A673 (cell line): ENCODE results near the gene KCNQ1. TPM values are rescaled to one million over a fixed set of nuclear protein-coding genes. Genes with fewer than 3 reads are reported as not detected.

ENCODE experiments used
- BruUV-seq: library from RNA; stranded (reverse); fragments of 400-500 nt; replicated peaks from 2 replicates; lab custom pipeline; 2021; lab: Mats Ljungman, UMichigan
- CTCF ChIA-PET: fragments of 300-600 bp; sonication (Branson Sonifier 250); formaldehyde crosslinking; loops from one replicate; lab custom pipeline; 2022; ENCODE audit warnings: antibody characterized with exemption; lab: Charles Lee
- POLR2A ChIA-PET: fragments of 300-600 bp; sonication (Branson Sonifier 250); formaldehyde crosslinking; loops from one replicate; lab custom pipeline; 2022; ENCODE audit warnings: antibody characterized with exemption; ENCODE audit not compliant: low non-redundant PET; lab: Charles Lee
- DNase-seq: peaks from one replicate; pipeline ENCODE4 v3.0.0-alpha.2; 2015; ENCODE audit warnings: low spot score
- H3K27ac ChIP-seq: fragments of 200-600 bp; sonication (generic); 2 replicates; pipeline ENCODE4 v1.5.1; 2016; ENCODE audit warnings: mixed run types, low read depth, mild to moderate bottlenecking, mixed read lengths, antibody characterized with exemption, low read length; ENCODE audit not compliant: poor library complexity, severe bottlenecking
- H3K27me3 ChIP-seq: fragments of 200-600 bp; sonication (generic); replicated peaks from 2 replicates; pipeline ENCODE4 v1.6.1; 2017; ENCODE audit warnings: mixed run types, low read depth, mild to moderate bottlenecking, mixed read lengths, antibody characterized with exemption, low read length; ENCODE audit not compliant: insufficient read depth, poor library complexity
- H3K36me3 ChIP-seq: fragments of 200-600 bp; sonication (generic); 2 replicates; pipeline ENCODE4 v1.6.1; 2016; ENCODE audit warnings: mixed run types, mild to moderate bottlenecking, mixed read lengths, antibody characterized with exemption, low read length; ENCODE audit not compliant: insufficient read depth, poor library complexity, severe bottlenecking
- H3K4me1 ChIP-seq: fragments of 200-600 bp; sonication (generic); 2 replicates; pipeline ENCODE4 v1.6.1; 2017; ENCODE audit warnings: mixed run types, mild to moderate bottlenecking, mixed read lengths, antibody characterized with exemption, low read length; ENCODE audit not compliant: insufficient read depth, poor library complexity, severe bottlenecking
- H3K4me3 ChIP-seq: fragments of 200-600 bp; sonication (generic); 2 replicates; pipeline ENCODE4 v1.5.1; 2016; ENCODE audit warnings: low read depth, mixed run types, mild to moderate bottlenecking, mixed read lengths, low read length; ENCODE audit not compliant: poor library complexity, severe bottlenecking
- H3K9me3 ChIP-seq: fragments of 200-600 bp; sonication (generic); 2 replicates; pipeline ENCODE4 v1.6.1; 2016; ENCODE audit warnings: mixed run types, low read depth, mild to moderate bottlenecking, mixed read lengths, antibody characterized with exemption, low read length; ENCODE audit not compliant: poor library complexity, severe bottlenecking
- EZH2 ChIP-seq: fragments of 200-600 bp; sonication (generic); IDR thresholded peaks from 2 replicates; pipeline ENCODE4 v1.6.1; 2017; ENCODE audit warnings: borderline replicate concordance, low read depth, mild to moderate bottlenecking, mixed read lengths, antibody characterized with exemption, low read length; ENCODE audit not compliant: poor library complexity, severe bottlenecking
- intact Hi-C: fragments of 100-400 bp; cut with micrococcal nuclease; formaldehyde crosslinking; loops from one replicate; pipeline ENCODE4 v1.10.0; 2022; ENCODE audit not compliant: unreplicated experiment
- total RNA-seq: library from RNA; stranded (reverse); gene quantifications from 2 replicates; pipeline ENCODE4 v1.2.3, GENCODE V29; 2021
- TF ChIP-seq, protein P1 (sequence below): fragments of 300-800, 200-600 bp; sonication (generic); conservative IDR thresholded peaks from 2 replicates; pipeline ENCODE4 v1.5.1; 2017; ENCODE audit warnings: low read depth, mild to moderate bottlenecking, antibody characterized with exemption, low read length, moderate library complexity, mixed read lengths

KCNQ1 gene
- total RNA-seq, 1 experiment from 2014 or later: not detected

DNA sequence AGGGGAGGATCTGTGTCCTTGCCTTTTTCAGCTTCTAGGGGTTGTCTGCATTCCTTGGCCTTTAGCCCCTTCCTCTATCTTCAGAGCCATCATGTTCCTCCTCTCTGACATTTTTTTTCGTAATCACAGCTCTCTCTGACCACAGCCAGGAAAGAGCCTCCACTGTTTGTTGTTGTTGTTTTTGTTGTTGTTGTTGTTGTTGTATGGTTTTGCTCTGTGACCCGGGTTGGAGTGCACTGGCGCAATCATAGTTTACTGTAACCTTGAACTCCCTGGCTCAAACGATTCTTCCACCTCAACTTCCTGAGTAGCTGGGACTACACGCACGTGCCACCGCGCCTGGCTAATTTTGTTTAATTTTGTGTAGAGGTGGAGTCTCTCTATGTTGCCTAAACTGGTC lies 310.3 kb downstream of the KCNQ1 start:
- TF ChIP-seq EZH2: no peak
- TF ChIP-seq, protein P1, sequence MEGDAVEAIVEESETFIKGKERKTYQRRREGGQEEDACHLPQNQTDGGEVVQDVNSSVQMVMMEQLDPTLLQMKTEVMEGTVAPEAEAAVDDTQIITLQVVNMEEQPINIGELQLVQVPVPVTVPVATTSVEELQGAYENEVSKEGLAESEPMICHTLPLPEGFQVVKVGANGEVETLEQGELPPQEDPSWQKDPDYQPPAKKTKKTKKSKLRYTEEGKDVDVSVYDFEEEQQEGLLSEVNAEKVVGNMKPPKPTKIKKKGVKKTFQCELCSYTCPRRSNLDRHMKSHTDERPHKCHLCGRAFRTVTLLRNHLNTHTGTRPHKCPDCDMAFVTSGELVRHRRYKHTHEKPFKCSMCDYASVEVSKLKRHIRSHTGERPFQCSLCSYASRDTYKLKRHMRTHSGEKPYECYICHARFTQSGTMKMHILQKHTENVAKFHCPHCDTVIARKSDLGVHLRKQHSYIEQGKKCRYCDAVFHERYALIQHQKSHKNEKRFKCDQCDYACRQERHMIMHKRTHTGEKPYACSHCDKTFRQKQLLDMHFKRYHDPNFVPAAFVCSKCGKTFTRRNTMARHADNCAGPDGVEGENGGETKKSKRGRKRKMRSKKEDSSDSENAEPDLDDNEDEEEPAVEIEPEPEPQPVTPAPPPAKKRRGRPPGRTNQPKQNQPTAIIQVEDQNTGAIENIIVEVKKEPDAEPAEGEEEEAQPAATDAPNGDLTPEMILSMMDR: no peak
- no peak overlapping the region for H3K27ac ChIP-seq
- intact Hi-C loops: no loop called here
- no peaks in the 10 kb centered on the region for H3K27me3 ChIP-seq
- ChIA-PET CTCF (no interaction called here), POLR2A (interaction anchor here (0.7 kb wide), 1 partner anchor 531 kb away, joined by 3 read pairs; no protein-coding TSS in a partner anchor)
- peaks cover 9% of the 10 kb centered on the region for H3K4me1 ChIP-seq
- no peaks in the 10 kb centered on the region for H3K36me3 ChIP-seq
- no peak for DNase-seq
- BruUV-seq: no TSS peak
- H3K9me3 ChIP-seq: no peaks in the 10 kb centered on the region
- H3K4me3 ChIP-seq: no peak overlapping the region

GRCh38 chr11:2758751-2759150 lies 313.9 kb downstream of the KCNQ1 start:
- no peak overlapping the region for H3K4me3 ChIP-seq
- H3K36me3 ChIP-seq: no peaks in the 10 kb centered on the region
- ChIA-PET POLR2A (no interaction called here), CTCF (no interaction called here)
- no peak for DNase-seq
- H3K9me3 ChIP-seq: no peaks in the 10 kb centered on the region
- BruUV-seq: no TSS peak
- H3K27me3 ChIP-seq: no peaks in the 10 kb centered on the region
- H3K27ac ChIP-seq: no peak overlapping the region
- TF ChIP-seq, protein P1: no peak
- TF ChIP-seq EZH2: no peak
- intact Hi-C loops: no loop called here
- no peaks in the 10 kb centered on the region for H3K4me1 ChIP-seq

DNA sequence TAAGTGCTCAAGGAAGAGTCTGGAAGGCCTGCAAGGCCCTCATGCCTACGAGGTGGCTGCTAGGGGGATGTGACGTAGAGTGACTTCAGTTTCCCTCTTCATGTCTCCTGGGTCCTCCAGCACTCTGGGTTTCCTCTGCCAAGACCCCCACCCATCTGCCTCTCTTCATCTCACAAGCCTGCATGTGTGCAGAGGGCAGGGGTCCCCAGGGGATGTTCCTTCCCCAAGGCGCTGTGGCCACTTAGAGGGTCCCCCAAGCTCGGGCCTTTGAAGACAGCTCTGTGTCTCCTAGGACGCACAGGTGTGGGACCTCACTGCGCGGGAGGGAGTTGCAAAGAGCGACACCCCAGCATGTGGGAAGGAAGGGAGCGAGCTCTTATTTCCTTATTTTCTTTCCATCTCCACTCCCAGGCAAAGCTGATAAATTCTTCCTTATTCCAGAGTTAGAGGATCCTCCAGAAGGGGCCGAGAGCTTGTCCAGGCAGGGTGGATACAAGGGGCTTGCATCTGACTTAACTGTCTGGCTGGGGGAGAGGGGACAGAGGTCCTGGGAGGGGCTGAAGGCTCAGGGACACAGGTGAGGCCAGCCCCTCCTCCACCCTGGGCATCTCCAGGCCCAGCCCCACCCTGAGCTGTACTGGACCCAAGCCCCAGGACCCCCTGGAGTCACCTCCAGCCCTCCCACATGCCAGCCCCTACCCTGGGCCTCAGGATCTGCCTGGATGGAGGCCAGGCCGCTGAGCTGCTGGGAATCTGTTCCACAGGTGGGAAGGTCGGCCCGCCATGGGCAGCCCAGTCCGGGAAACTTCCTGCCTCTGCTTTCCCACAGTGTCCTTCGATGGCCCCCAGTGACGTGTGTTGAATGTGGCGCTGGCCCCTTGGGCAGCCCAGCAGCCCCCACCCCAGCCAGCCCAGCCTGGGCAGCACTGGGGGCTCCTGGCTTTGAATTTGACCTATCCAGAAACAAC lies 314.7 kb downstream of the KCNQ1 start:
- POLR2A ChIA-PET: no interaction called here

More for the DNA sequence above, 314.7 kb downstream of the KCNQ1 start:
- CTCF ChIA-PET: no interaction called here
- Histone ChIP-seq H3K9me3 (no peaks in the 10 kb centered on the region), H3K27me3 (no peaks in the 10 kb centered on the region), H3K27ac (no peak overlapping the region), H3K4me3 (no peak overlapping the region), H3K36me3 (no peaks in the 10 kb centered on the region), H3K4me1 (no peaks in the 10 kb centered on the region)
- no peak for DNase-seq
- TF ChIP-seq, protein P1: no peak
- no peak for TF ChIP-seq EZH2
- intact Hi-C loops: no loop called here
- no TSS peak for BruUV-seq
